Thyroid gland (tissue), 4 donors: Measurements from ENCODE around the gene HHIPL1.

Experiments
- CTCF ChIP-seq, 6 experiments: fragments of 200-600 bp in 3 of 6; fragments of 450-650 bp in 3 of 6; sonication (generic) in 3 of 6; IDR thresholded peaks; one replicate each; pipeline ENCODE4 v1.5.1; 2016 to 2019; ENCODE audit warnings: antibody characterized with exemption in 6 of 6, mild to moderate bottlenecking in 2 of 6, inconsistent platforms in 1 of 6, moderate library complexity in 1 of 6
- POLR2A ChIP-seq, 2 donors: fragments of 450-650 bp; IDR thresholded peaks; one replicate each; pipeline ENCODE4 v1.6.1; 2017; ENCODE audit warnings: antibody characterized with exemption in 2 of 2, mild to moderate bottlenecking in 2 of 2, moderate library complexity in 1 of 2

DNA sequence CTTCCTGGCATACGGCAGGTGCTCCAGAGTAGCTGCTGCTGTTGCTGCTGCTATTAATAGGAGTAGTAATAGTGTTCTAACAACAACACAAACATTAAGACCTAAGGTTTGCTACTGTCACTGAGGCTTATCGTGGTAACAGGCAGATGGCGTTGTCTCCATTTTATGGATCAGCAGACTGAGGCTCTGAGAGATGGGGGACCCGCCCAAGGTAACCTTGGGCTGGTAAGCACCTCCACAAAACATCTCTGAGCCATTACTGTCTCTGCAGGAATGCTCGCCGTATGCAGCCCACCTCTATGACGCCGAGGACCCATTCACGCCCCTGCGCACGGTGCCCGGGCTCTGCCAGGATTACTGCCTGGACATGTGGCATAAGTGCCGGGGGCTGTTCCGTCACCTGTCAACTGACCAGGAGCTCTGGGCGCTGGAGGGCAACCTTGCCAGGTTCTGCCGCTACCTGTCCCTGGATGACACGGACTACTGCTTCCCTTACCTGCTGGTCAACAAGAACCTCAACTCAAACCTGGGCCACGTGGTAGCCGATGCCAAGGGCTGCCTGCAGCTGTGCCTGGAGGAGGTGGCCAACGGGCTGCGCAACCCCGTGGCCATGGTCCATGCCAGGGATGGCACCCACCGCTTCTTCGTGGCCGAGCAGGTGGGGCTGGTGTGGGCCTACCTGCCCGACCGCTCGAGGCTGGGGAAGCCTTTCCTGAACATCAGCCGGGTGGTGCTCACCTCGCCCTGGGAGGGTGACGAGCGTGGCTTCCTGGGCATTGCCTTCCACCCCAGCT is 7.2 kb downstream of the HHIPL1 start:
- TF ChIP-seq CTCF (IDR thresholded peaks at IDR 0.05) (no peak), POLR2A (IDR thresholded peaks at IDR 0.05) (no peak)
